Measurements from ENCODE around the gene BCL2L15. TPM values are rescaled to one million over a fixed set of nuclear protein-coding genes. Genes with fewer than 3 reads are reported as not detected.

Gene BCL2L15
- total RNA-seq, 5 donors from 2014 or later (not counting 1 experiment from before 2014, with no cell fraction given): 1.2 to 5.8 (median 1.7) TPM

- no peak for ATAC-seq (replicated peaks in 1 of 4)
- Histone ChIP-seq H3K4me1 (ENCODE audit: control insufficient read depth in 1 of 2, extremely low read depth in 1 of 2, insufficient read depth in 2 of 2, low read length in 2 of 2) (peaks cover 48 to 59% of the 10 kb centered on the region in 2 experiments), H3K4me3 (ENCODE audit: control insufficient read depth in 1 of 2, extremely low read depth in 1 of 2, low read length in 1 of 2) (no peak overlapping the region), H3K9me3 (no peaks in the 10 kb centered on the region), H3K27ac (ENCODE audit: low read length) (peak overlapping the region; percentile 95), H3K36me3 (ENCODE audit: control insufficient read depth in 2 of 2, extremely low read depth in 1 of 2, insufficient read depth in 1 of 2, low read length in 1 of 2) (no peaks in the 10 kb centered on the region), H3K27me3 (replicated peaks in 1 of 2; ENCODE audit: control insufficient read depth in 2 of 2, extremely low read depth in 1 of 2, insufficient read depth in 2 of 2, low read length in 1 of 2) (no peaks in the 10 kb centered on the region)
- H3K4me1 Mint-ChIP-seq: peaks cover 83 to 85% (median 85%) of the 10 kb centered on the region in 3 donors
- no peaks in the 10 kb centered on the region for H3K9me3 Mint-ChIP-seq
- H3K27ac Mint-ChIP-seq: peak overlapping the region; percentile 94 to 99
- H3K4me3 Mint-ChIP-seq: peak overlapping the region; percentile 89 to 97 (median 91)
- H3K36me3 Mint-ChIP-seq: peaks cover 22% of the 10 kb centered on the region
- DNase-seq: no peak
- POLR2A ChIA-PET: interaction anchor here (0.5 to 9.2 kb wide), 8 partner anchors 12 to 402 kb away, joined by 3 to 221 read pairs (median 6); no protein-coding TSS in a partner anchor
- no peaks in the 10 kb centered on the region for H3K27me3 Mint-ChIP-seq
- CTCF ChIA-PET: interaction anchor here in 1 of 2 donors (1.6 to 2.4 kb wide), 3 partner anchors 12 to 15 kb away, joined by 5 to 9 read pairs (median 7); no protein-coding TSS in a partner anchor
Measured at GRCh38 chr1:113934006-113934405, 46.6 kb upstream of the BCL2L15 start.

- Histone ChIP-seq H3K36me3 (ENCODE audit: control insufficient read depth in 2 of 2, extremely low read depth in 1 of 2, insufficient read depth in 1 of 2, low read length in 1 of 2) (no peaks in the 10 kb centered on the region), H3K27me3 (replicated peaks in 1 of 2; ENCODE audit: control insufficient read depth in 2 of 2, extremely low read depth in 1 of 2, insufficient read depth in 2 of 2, low read length in 1 of 2) (no peaks in the 10 kb centered on the region), H3K4me3 (ENCODE audit: control insufficient read depth in 1 of 2, extremely low read depth in 1 of 2, low read length in 1 of 2) (peak overlapping the region; percentile 33 to 93), H3K27ac (ENCODE audit: low read length) (peak overlapping the region; percentile 95), H3K4me1 (ENCODE audit: control insufficient read depth in 1 of 2, extremely low read depth in 1 of 2, insufficient read depth in 2 of 2, low read length in 2 of 2) (peaks cover 40 to 43% of the 10 kb centered on the region in 2 experiments), H3K9me3 (no peaks in the 10 kb centered on the region)
- ChIA-PET CTCF (interaction anchor here (0.6 to 6.2 kb wide), 12 partner anchors 9 to 859 kb away, joined by 3 to 86 read pairs (median 8); partner anchors contain the start of genes AP4B1 (in 1 of the 2), DCLRE1B (in 1 of the 2), LRIG2 (in 1 of the 2) and RSBN1 (in 1 of the 2)), POLR2A (interaction anchor here (0.7 to 9.2 kb wide), 26 partner anchors 10 to 826 kb away, joined by 3 to 221 read pairs (median 11); partner anchors contain the start of genes AP4B1 (in 2 of the 2), BCAS2 (in 1 of the 2), CSDE1 (in 1 of the 2) and DCLRE1B (in 1 of the 2))
- DNase-seq: peak in 4 of 35 experiments; percentile 21 to 71 (median 32)
- Mint-ChIP-seq H3K27ac (peak overlapping the region; percentile 94 to 99), H3K27me3 (no peaks in the 10 kb centered on the region), H3K4me1 (peaks cover 73 to 77% (median 74%) of the 10 kb centered on the region in 3 donors), H3K9me3 (no peaks in the 10 kb centered on the region), H3K4me3 (peak overlapping the region; percentile 89 to 97 (median 91)), H3K36me3 (peaks cover 18% of the 10 kb centered on the region)
- WGBS (ENCODE audit: insufficient coverage): 0% methylated on average over 1 of the region's 3 CpGs
- peak in 1 of 4 experiments; percentile 5 for ATAC-seq (replicated peaks in 1 of 4)
Measured at GRCh38 chr1:113931451-113931851, 44.1 kb upstream of the BCL2L15 start.

GRCh38 chr1:113930499-113931161, 43.2 kb upstream of the BCL2L15 start:
- Mint-ChIP-seq H3K9me3 (no peaks in the 10 kb centered on the region), H3K27ac (peak overlapping the region; percentile 94 to 99), H3K4me1 (peaks cover 64 to 71% (median 65%) of the 10 kb centered on the region in 3 donors), H3K27me3 (no peaks in the 10 kb centered on the region), H3K4me3 (peak overlapping the region; percentile 89 to 97 (median 91)), H3K36me3 (peaks cover 17% of the 10 kb centered on the region)
- no peaks in the 10 kb centered on the region for H3K27me3 ChIP-seq (replicated peaks in 1 of 2; ENCODE audit: control insufficient read depth in 2 of 2, extremely low read depth in 1 of 2, insufficient read depth in 2 of 2, low read length in 1 of 2)
- DNase-seq (peak; percentile 12 to 94 (median 75)), ATAC-seq (replicated peaks in 1 of 4) (peak; percentile 13 to 51 (median 21))
- no CpG with 5 or more reads among the region's 8 CpGs for WGBS (ENCODE audit: insufficient coverage)
- peak overlapping the region; percentile 93 to 98 for H3K4me3 ChIP-seq (ENCODE audit: control insufficient read depth in 1 of 2, extremely low read depth in 1 of 2, low read length in 1 of 2)
- peaks cover 38 to 43% of the 10 kb centered on the region in 2 experiments for H3K4me1 ChIP-seq (ENCODE audit: control insufficient read depth in 1 of 2, extremely low read depth in 1 of 2, insufficient read depth in 2 of 2, low read length in 2 of 2)
- ChIA-PET CTCF (interaction anchor here (0.5 to 6.2 kb wide), 18 partner anchors 10 to 1279 kb away, joined by 3 to 86 read pairs (median 4); partner anchors contain the start of genes DCLRE1B (in 2 of the 2), AP4B1 (in 1 of the 2), LRIG2 (in 1 of the 2) and RSBN1 (in 1 of the 2)), POLR2A (interaction anchor here (0.5 to 9.2 kb wide), 38 partner anchors 10 to 1313 kb away, joined by 3 to 221 read pairs (median 7); partner anchors contain the start of genes AP4B1 (in 2 of the 2), BCAS2 (in 1 of the 2), CAPZA1 (in 1 of the 2) and CSDE1 (in 1 of the 2))
- peak overlapping the region; percentile 95 for H3K27ac ChIP-seq (ENCODE audit: low read length)
- H3K36me3 ChIP-seq (ENCODE audit: control insufficient read depth in 2 of 2, extremely low read depth in 1 of 2, insufficient read depth in 1 of 2, low read length in 1 of 2): no peaks in the 10 kb centered on the region
- no peaks in the 10 kb centered on the region for H3K9me3 ChIP-seq

- ChIA-PET CTCF (interaction anchor here (0.5 to 6.2 kb wide), 23 partner anchors 11 to 1278 kb away, joined by 3 to 86 read pairs (median 4); partner anchors contain the start of genes DCLRE1B (in 2 of the 2), AP4B1 (in 1 of the 2), PPM1J (in 1 of the 2) and RSBN1 (in 1 of the 2)), POLR2A (interaction anchor here (0.5 to 9.2 kb wide), 34 partner anchors 11 to 1312 kb away, joined by 3 to 221 read pairs (median 8); partner anchors contain the start of genes AP4B1 (in 2 of the 2), DCLRE1B (in 1 of the 2), PHTF1 (in 1 of the 2) and RSBN1 (in 1 of the 2))
- Histone ChIP-seq H3K9me3 (no peaks in the 10 kb centered on the region), H3K27me3 (replicated peaks in 1 of 2; ENCODE audit: control insufficient read depth in 2 of 2, extremely low read depth in 1 of 2, insufficient read depth in 2 of 2, low read length in 1 of 2) (no peaks in the 10 kb centered on the region), H3K4me3 (ENCODE audit: control insufficient read depth in 1 of 2, extremely low read depth in 1 of 2, low read length in 1 of 2) (peak overlapping the region; percentile 93 to 98), H3K4me1 (ENCODE audit: control insufficient read depth in 1 of 2, extremely low read depth in 1 of 2, insufficient read depth in 2 of 2, low read length in 2 of 2) (peaks cover 34 to 42% of the 10 kb centered on the region in 2 experiments), H3K36me3 (ENCODE audit: control insufficient read depth in 2 of 2, extremely low read depth in 1 of 2, insufficient read depth in 1 of 2, low read length in 1 of 2) (no peaks in the 10 kb centered on the region), H3K27ac (ENCODE audit: low read length) (peak overlapping the region; percentile 95)
- ATAC-seq (replicated peaks in 1 of 4) (peak; percentile 41 to 60 (median 44)), DNase-seq (peak; percentile 26 to 94 (median 84))
- WGBS (ENCODE audit: insufficient coverage): under 1% methylated on average over 61 of the region's 64 CpGs
- H3K27me3 Mint-ChIP-seq: no peaks in the 10 kb centered on the region
- peak overlapping the region; percentile 94 to 99 for H3K27ac Mint-ChIP-seq
- peaks cover 57 to 66% (median 58%) of the 10 kb centered on the region in 3 donors for H3K4me1 Mint-ChIP-seq
- no peaks in the 10 kb centered on the region for H3K9me3 Mint-ChIP-seq
- H3K36me3 Mint-ChIP-seq: peaks cover 12% of the 10 kb centered on the region
- peak overlapping the region; percentile 89 to 97 (median 91) for H3K4me3 Mint-ChIP-seq
Measured at GRCh38 chr1:113929750-113930498, 42.5 kb upstream of the BCL2L15 start.

GRCh38 chr1:113928941-113929749, 41.8 kb upstream of the BCL2L15 start, which contains the start of gene HIPK1:
HIPK1 (plus strand) TSS chr1:113929324.
- Mint-ChIP-seq H3K4me3 (peak within 1 kb of the TSS; percentile 89 to 97 (median 96)), H3K4me1 (peaks cover 52 to 61% (median 54%) of the 10 kb centered on the region in 3 donors), H3K36me3 (peaks cover 12% of the 10 kb centered on the region), H3K27me3 (no peaks in the 10 kb centered on the region), H3K27ac (peak within 1 kb of the TSS; percentile 99), H3K9me3 (no peaks in the 10 kb centered on the region)
- no peaks in the 10 kb centered on the region for H3K36me3 ChIP-seq (ENCODE audit: control insufficient read depth in 2 of 2, extremely low read depth in 1 of 2, insufficient read depth in 1 of 2, low read length in 1 of 2)
- no peaks in the 10 kb centered on the region for H3K9me3 ChIP-seq
- POLR2A ChIA-PET: interaction anchor here (0.5 to 9.2 kb wide), 22 partner anchors 11 to 798 kb away, joined by 3 to 221 read pairs (median 4); partner anchors contain the start of genes AP4B1 (in 2 of the 2), DCLRE1B (in 1 of the 2) and RSBN1 (in 1 of the 2)
- peak within 1 kb of the TSS; percentile 93 to 98 for H3K4me3 ChIP-seq (ENCODE audit: control insufficient read depth in 1 of 2, extremely low read depth in 1 of 2, low read length in 1 of 2)
- peak; percentile 66 to 78 (median 75) for ATAC-seq (replicated peaks in 1 of 4)
- H3K4me1 ChIP-seq (ENCODE audit: control insufficient read depth in 1 of 2, extremely low read depth in 1 of 2, insufficient read depth in 2 of 2, low read length in 2 of 2): peaks cover 28 to 34% of the 10 kb centered on the region in 2 experiments
- WGBS (ENCODE audit: insufficient coverage): under 1% methylated on average over 58 of the region's 61 CpGs
- CTCF ChIA-PET: interaction anchor here (0.6 to 6.2 kb wide), 20 partner anchors 11 to 1213 kb away, joined by 3 to 86 read pairs (median 4); partner anchors contain the start of genes DCLRE1B (in 2 of the 2), AP4B1 (in 1 of the 2), PPM1J (in 1 of the 2) and RSBN1 (in 1 of the 2)
- no peaks in the 10 kb centered on the region for H3K27me3 ChIP-seq (replicated peaks in 1 of 2; ENCODE audit: control insufficient read depth in 2 of 2, extremely low read depth in 1 of 2, insufficient read depth in 2 of 2, low read length in 1 of 2)
- H3K27ac ChIP-seq (ENCODE audit: low read length): peak within 1 kb of the TSS; percentile 95
- DNase-seq: peak; percentile 85 to 95 (median 92)

Measured in T-cell (primary cell).